SK-N-SH (cell line): ENCODE results near the gene IST1. TPM values are rescaled to one million over a fixed set of nuclear protein-coding genes. Genes with fewer than 3 reads are reported as not detected.

Experiments
- CTCF ChIA-PET: fragments of 300-600, 350-600 bp; formaldehyde crosslinking; extraction: SDS; loops from one replicate; lab custom pipeline; 2021; lab: Yijun Ruan, JAX
- POLR2A ChIA-PET: fragments of 350-600 bp; sonication (Branson Sonifier 250); formaldehyde crosslinking; extraction: SDS; loops from one replicate; lab custom pipeline; 2020; ENCODE audit warnings: antibody characterized with exemption, inconsistent platforms; lab: Yijun Ruan, JAX
- DNase-seq: peaks from one replicate; pipeline ENCODE4 v3.0.0; 2012
- H2AFZ ChIP-seq: fragments of 200-600 bp; sonication (generic); 2 replicates; pipeline ENCODE4 v1.8.1; 2016; ENCODE audit warnings: antibody characterized with exemption, mild to moderate bottlenecking, low read depth
- H3F3A ChIP-seq: fragments of 200-600 bp; sonication (generic); replicated peaks from 2 replicates; pipeline ENCODE3; 2016; ENCODE audit warnings: antibody characterized with exemption, mild to moderate bottlenecking; ENCODE audit not compliant: insufficient read depth
- H3K27ac ChIP-seq, 2 experiments: fragments of 200-500 bp in 1 of 2; fragments of 200-600 bp in 1 of 2; sonication (Bioruptor generic) in 1 of 2; sonication (generic), shearing (Covaris generic) in 1 of 2; 2 replicates each; pipeline versions ENCODE4 v1.5.1 to v1.6.1; 2014 to 2016; ENCODE audit warnings: low read depth in 2 of 2, inconsistent platforms in 1 of 2, low read length in 1 of 2, mild to moderate bottlenecking in 1 of 2, mixed read lengths in 1 of 2
- H3K27me3 ChIP-seq: fragments of 200-600 bp; sonication (generic), shearing (Covaris generic); 2 replicates; pipeline ENCODE4 v1.6.1; 2016; ENCODE audit warnings: mixed run types; ENCODE audit not compliant: insufficient read depth
- H3K36me3 ChIP-seq, 2 experiments: fragments of 200-500 bp in 1 of 2; fragments of 200-600 bp in 1 of 2; sonication (Bioruptor generic) in 1 of 2; sonication (generic) in 1 of 2; replicated peaks in 1 of 2; 2 replicates each; pipeline versions ENCODE3 to v1.5.1; 2014 to 2016; ENCODE audit warnings: low read length in 1 of 2, mild to moderate bottlenecking in 1 of 2; ENCODE audit not compliant: insufficient read depth in 2 of 2, control insufficient read depth in 1 of 2
- H3K4me1 ChIP-seq, 2 experiments: fragments of 200-500 bp in 1 of 2; fragments of 200-600 bp in 1 of 2; sonication (Bioruptor generic) in 1 of 2; sonication (generic), shearing (Covaris generic) in 1 of 2; 2 replicates each; pipeline versions ENCODE4 v1.5.1 to v1.6.1; 2014 to 2016; ENCODE audit warnings: low read depth in 1 of 2, low read length in 1 of 2, mixed run types in 1 of 2; ENCODE audit not compliant: insufficient read depth in 2 of 2, control insufficient read depth in 1 of 2
- H3K4me2 ChIP-seq: fragments of 200-600 bp; sonication (generic), shearing (Covaris generic); 2 replicates; pipeline ENCODE4 v1.6.1; 2017; ENCODE audit warnings: mixed run types
- H3K4me3 ChIP-seq, 2 experiments: fragments of 200-500 bp in 1 of 2; fragments of 200-600 bp in 1 of 2; sonication (Bioruptor generic) in 1 of 2; sonication (generic), shearing (Covaris generic) in 1 of 2; 2 replicates each; pipeline versions ENCODE4 v1.5.1 to v1.8.1; 2014 to 2016; ENCODE audit warnings: low read depth in 2 of 2, inconsistent platforms in 1 of 2, low read length in 1 of 2, mild to moderate bottlenecking in 1 of 2, mixed read lengths in 1 of 2, moderate library complexity in 1 of 2
- H3K79me2 ChIP-seq: fragments of 200-600 bp; sonication (generic); 2 replicates; pipeline ENCODE4 v1.8.1; 2017; ENCODE audit warnings: mild to moderate bottlenecking; ENCODE audit not compliant: insufficient read depth
- H3K9ac ChIP-seq: fragments of 200-600 bp; sonication (generic); 2 replicates; pipeline ENCODE4 v1.6.1; 2017; ENCODE audit warnings: mixed run types
- H3K9me2 ChIP-seq: fragments of 200-600 bp; sonication (generic); 2 replicates; pipeline ENCODE4 v1.6.1; 2017; ENCODE audit warnings: mixed run types
- H3K9me3 ChIP-seq: fragments of 200-600 bp; sonication (generic); 2 replicates; pipeline ENCODE4 v1.6.1; 2017; ENCODE audit warnings: mixed run types, mild to moderate bottlenecking, moderate library complexity
- H4K20me1 ChIP-seq: fragments of 200-600 bp; sonication (generic); 2 replicates; pipeline ENCODE4 v1.6.1; 2017; ENCODE audit warnings: mild to moderate bottlenecking, mixed run types; ENCODE audit not compliant: insufficient read depth
- CTCF ChIP-seq: fragments of 200-600 bp; sonication (generic); IDR thresholded peaks from 2 replicates; pipeline ENCODE4 v1.6.1; 2017; ENCODE audit warnings: antibody characterized with exemption, mild to moderate bottlenecking, moderate library complexity
- ELF1 ChIP-seq: IDR thresholded peaks from 2 replicates; pipeline ENCODE4 v1.4.0; 2012
- GATA2 ChIP-seq: sonication (generic); formaldehyde crosslinking; IDR thresholded peaks from 2 replicates; pipeline ENCODE4 v1.5.0; 2020; ENCODE audit warnings: mild to moderate bottlenecking, missing genetic modification reagents
- JUND ChIP-seq: IDR thresholded peaks from 2 replicates; pipeline ENCODE4 v1.4.0; 2012
- MAX ChIP-seq: IDR thresholded peaks from 2 replicates; pipeline ENCODE4 v1.4.0; 2012; ENCODE audit warnings: low read depth
- MXI1 ChIP-seq: IDR thresholded peaks from 2 replicates; pipeline ENCODE4 v1.6.1; 2012; ENCODE audit warnings: mild to moderate bottlenecking, low read depth, low read length, improper control_type of control experiment
- NFIC ChIP-seq: IDR thresholded peaks from 2 replicates; pipeline ENCODE4 v1.4.0; 2012; ENCODE audit warnings: borderline replicate concordance
- NRF1 ChIP-seq: IDR thresholded peaks from 2 replicates; pipeline ENCODE4 v1.6.1; 2012; ENCODE audit warnings: low read depth, mild to moderate bottlenecking, low read length
- POLR2AphosphoS5 ChIP-seq: IDR thresholded peaks from 2 replicates; pipeline ENCODE4 v1.6.1; 2012; ENCODE audit warnings: low read depth, low read length
- RAD21 ChIP-seq: IDR thresholded peaks from 2 replicates; pipeline ENCODE4 v1.6.1; 2012; ENCODE audit warnings: mild to moderate bottlenecking, low read length
- REST ChIP-seq: IDR thresholded peaks from 2 replicates; pipeline ENCODE4 v1.6.1; 2012; ENCODE audit warnings: mild to moderate bottlenecking, low read depth, low read length, moderate library complexity
- SMC3 ChIP-seq: IDR thresholded peaks from 2 replicates; pipeline ENCODE4 v1.6.1; 2012; ENCODE audit warnings: low read depth, low read length, improper control_type of control experiment
- TAF1 ChIP-seq: IDR thresholded peaks from 2 replicates; pipeline ENCODE4 v1.6.1; 2012; ENCODE audit warnings: low read depth, mild to moderate bottlenecking, low read length, moderate library complexity, borderline replicate concordance
- TCF12 ChIP-seq: IDR thresholded peaks from 2 replicates; pipeline ENCODE4 v1.4.0; 2012
- TEAD4 ChIP-seq: IDR thresholded peaks from 2 replicates; pipeline ENCODE4 v1.4.0; 2012; ENCODE audit warnings: mild to moderate bottlenecking, borderline replicate concordance; ENCODE audit not compliant: insufficient read depth
- WGBS: methylation state at CpG from one replicate; pipeline ENCODE4 v1.1.6; 2017; ENCODE audit warnings: low lambda C conversion rate; 5-methylcytosine and 5-hydroxymethylcytosine counted together
- polyA plus RNA-seq, 3 experiments: library from polyadenylated mRNA; depleted of rRNA; stranded (reverse); fragments of >200 nt; gene quantifications; 2 replicates each; pipeline ENCODE4 v1.2.3, GENCODE V29; 2012

IST1 gene
- polyA plus RNA-seq, 1 of the 3 experiments (the other 2 are of a cell fraction), result 133 TPM

- Histone ChIP-seq H3K4me1 (peaks cover 12 to 39% of the 10 kb centered on the region in 2 experiments), H3K27me3 (no peaks in the 10 kb centered on the region), H3K4me2 (no peak overlapping the region)
- WGBS, result 82% methylated on average over 10 of the region's 10 CpGs
- no peak for TF ChIP-seq CTCF
- TF ChIP-seq NFIC, result peak; percentile 82
- no peak for TF ChIP-seq RAD21
- TF ChIP-seq TCF12, result peak; percentile 16; the same call in 1 of the 2 replicates
- TF ChIP-seq, all 33 proteins: peak for 2
- H4K20me1 ChIP-seq, result peaks cover 53% of the 10 kb centered on the region
- H3F3A ChIP-seq, result peaks cover 41% of the 10 kb centered on the region
- peaks cover 72% of the 10 kb centered on the region for H3K79me2 ChIP-seq
- DNase-seq, result no peak
- no peak overlapping the region for H2AFZ ChIP-seq
- CTCF ChIA-PET, result interaction anchor here (0.7 to 1.1 kb wide), 2 partner anchors 37 to 154 kb away, joined by 3 to 4 read pairs; no protein-coding TSS in a partner anchor
- no peaks in the 10 kb centered on the region for H3K9me3 ChIP-seq
- no peak overlapping the region for H3K4me3 ChIP-seq
- H3K9me2 ChIP-seq, result no peaks in the 10 kb centered on the region
- no peak overlapping the region for H3K9ac ChIP-seq
- peaks cover 66 to 83% of the 10 kb centered on the region in 2 experiments for H3K36me3 ChIP-seq
- H3K27ac ChIP-seq, result peak overlapping the region in 1 of 2 experiments; percentile 15; a peak in 1 of 4 replicates
- POLR2A ChIA-PET, result no interaction called here
Measured at GRCh38 chr16:71923941-71924690, 28.8 kb downstream of the IST1 start.

- no peaks in the 10 kb centered on the region for H3K9me3 ChIP-seq
- WGBS, result 94% methylated on average over 2 of the region's 2 CpGs
- H3K4me2 ChIP-seq, result no peak overlapping the region
- H3K4me1 ChIP-seq, result peaks cover 12 to 44% of the 10 kb centered on the region in 2 experiments
- DNase-seq, result no peak
- peaks cover 54% of the 10 kb centered on the region for H4K20me1 ChIP-seq
- no peaks in the 10 kb centered on the region for H3K27me3 ChIP-seq
- ChIA-PET POLR2A (interaction anchor here (0.6 kb wide), 1 partner anchor 19 kb away, joined by 4 read pairs; no protein-coding TSS in a partner anchor), CTCF (no interaction called here)
- no peak overlapping the region for H2AFZ ChIP-seq
- peaks cover 69% of the 10 kb centered on the region for H3K79me2 ChIP-seq
- H3F3A ChIP-seq, result peaks cover 46% of the 10 kb centered on the region
- H3K4me3 ChIP-seq, result no peak overlapping the region
- H3K9me2 ChIP-seq, result no peaks in the 10 kb centered on the region
- no peak overlapping the region for H3K9ac ChIP-seq
- TF ChIP-seq JUND, result no peak
- no peak for TF ChIP-seq NRF1
- TF ChIP-seq RAD21, result no peak
- TF ChIP-seq GATA2 (CRISPR knock-in tag), result no peak
- peaks cover 65 to 82% of the 10 kb centered on the region in 2 experiments for H3K36me3 ChIP-seq
- H3K27ac ChIP-seq, result 0 out of 4 replicates have a peak overlapping the region, but pooled peaks of 1 of the 2 experiments have one; percentile 15
Measured at GRCh38 chr16:71924710-71925109, 29.4 kb downstream of the IST1 start.

- DNase-seq, result no peak
- Histone ChIP-seq H3K9me2 (no peaks in the 10 kb centered on the region), H3F3A (peaks cover 55% of the 10 kb centered on the region), H3K9me3 (no peaks in the 10 kb centered on the region), H3K27ac (peak overlapping the region; percentile 75 to 87), H3K4me2 (peak overlapping the region; percentile 47), H4K20me1 (peaks cover 69% of the 10 kb centered on the region), H3K79me2 (peaks cover 69% of the 10 kb centered on the region), H3K4me3 (no peak overlapping the region), H2AFZ (no peak overlapping the region), H3K36me3 (peaks cover 55 to 79% of the 10 kb centered on the region in 2 experiments), H3K27me3 (no peaks in the 10 kb centered on the region), H3K9ac (peak overlapping the region; percentile 17; the same call in 1 of the 2 replicates), H3K4me1 (peaks cover 12 to 54% of the 10 kb centered on the region in 2 experiments)
- 32% methylated on average over 3 of the region's 3 CpGs for WGBS
- ChIA-PET CTCF (interaction anchor here (1.1 kb wide), 1 partner anchor 34 kb away, joined by 3 read pairs; no protein-coding TSS in a partner anchor), POLR2A (no interaction called here)
- TF ChIP-seq TEAD4 (peak; percentile 86), MAX (no peak), REST (no peak), JUND (peak; percentile 87), TAF1 (no peak), MXI1 (no peak), SMC3 (no peak), ELF1 (no peak), GATA2 (CRISPR knock-in tag) (no peak), POLR2AphosphoS5 (peak; percentile 55; the same call in 1 of the 2 replicates), NRF1 (no peak)
Measured at GRCh38 chr16:71927383-71927782, 32.1 kb downstream of the IST1 start.
